Measurements from ENCODE around the gene PHACTR1.

GRCh38 chr6:12973386-12973785 lies 256.8 kb downstream of the PHACTR1 start:
- TF ChIP-seq TAF1 (IDR thresholded peaks at IDR 0.05; ENCODE audit: borderline replicate concordance, low read depth, low read length) (no peak), POLR2A (IDR thresholded peaks at IDR 0.05; ENCODE audit: low read depth, low read length) (no peak)

Data from GM12892 (cell line).